BLaER1 treated with 17β-estradiol and CSF1 and Interleukin-3, amounts not matched to agents 10 nM and 100 nM (cell line): ENCODE data around the gene SRPRA.
A peak's percentile ranks its signal among the peaks of the same experiment; 100 is the strongest.

Source experiments
- H3K27ac ChIP-seq, 11 experiments: shearing (Covaris generic); formaldehyde crosslinking; 2 replicates each; pipeline ENCODE4 v1.8.1; 2022
- H3K27me3 ChIP-seq, 11 experiments: shearing (Covaris generic); formaldehyde crosslinking; 2 replicates each; pipeline ENCODE4 v1.8.1; 2022
- H3K36me3 ChIP-seq, 11 experiments: shearing (Covaris generic); formaldehyde crosslinking; 2 replicates each; pipeline ENCODE4 v1.8.1; 2022
- H3K4me1 ChIP-seq, 10 experiments: shearing (Covaris generic); formaldehyde crosslinking; 2 replicates each; pipeline ENCODE4 v1.8.1; 2022
- H3K4me2 ChIP-seq, 11 experiments: shearing (Covaris generic); formaldehyde crosslinking; 2 replicates each; pipeline ENCODE4 v1.8.1; 2022
- H3K4me3 ChIP-seq, 10 experiments: shearing (Covaris generic); formaldehyde crosslinking; 2 replicates each; pipeline ENCODE4 v1.8.1; 2022
- H3K9ac ChIP-seq, 11 experiments: shearing (Covaris generic); formaldehyde crosslinking; 2 replicates each; pipeline ENCODE4 v1.8.1; 2022
- H3K9me3 ChIP-seq, 11 experiments: shearing (Covaris generic); formaldehyde crosslinking; replicated peaks in 1 of 11; 2 replicates each; pipeline ENCODE4 v1.8.1; 2022
- H4K20me1 ChIP-seq, 11 experiments: shearing (Covaris generic); formaldehyde crosslinking; 2 replicates each; pipeline ENCODE4 v1.8.1; 2022
- Cebpa-rat ChIP-seq, 11 experiments: shearing (Covaris generic); IDR thresholded peaks; 2 replicates each; pipeline ENCODE4 v1.8.1; 2022

SRPRA gene

GRCh38 chr11:126216526-126217305 is 52.0 kb downstream of the SRPRA start:
- H4K20me1 ChIP-seq, result peaks cover 8 to 87% (median 50%) of the 10 kb centered on the region in 11 experiments; a peak in 20 of 22 replicates
- peak overlapping the region; percentile 18 to 59 (median 30); a peak in 13 of 22 replicates for H3K4me2 ChIP-seq
- no peaks in the 10 kb centered on the region for H3K9me3 ChIP-seq
- TF ChIP-seq Cebpa-rat (IDR thresholded peaks at IDR 0.05), result no peak
- no peak overlapping the region for H3K4me3 ChIP-seq
- H3K36me3 ChIP-seq, result peaks cover 0 to 9% (median 0%) of the 10 kb centered on the region in 11 experiments; a peak in 5 of 22 replicates
- no peaks in the 10 kb centered on the region for H3K27me3 ChIP-seq
- H3K4me1 ChIP-seq, result peaks cover 24 to 71% (median 32%) of the 10 kb centered on the region in 10 experiments
- H3K27ac ChIP-seq, result no peak overlapping the region
- H3K9ac ChIP-seq, result no peak overlapping the region

GRCh38 chr11:126214841-126215240 is 53.9 kb downstream of the SRPRA start:
- H3K4me2 ChIP-seq, result peak overlapping the region in 5 of 11 experiments; percentile 10 to 94 (median 84); a peak in 9 of 22 replicates
- no peak for TF ChIP-seq Cebpa-rat (IDR thresholded peaks at IDR 0.05)
- H3K4me3 ChIP-seq, result peak overlapping the region in 1 of 10 experiments; percentile 25; a peak in 1 of 20 replicates
- H3K9ac ChIP-seq, result peak overlapping the region in 1 of 11 experiments; percentile 28; a peak in 1 of 22 replicates
- peaks cover 33 to 76% (median 43%) of the 10 kb centered on the region in 10 experiments for H3K4me1 ChIP-seq
- H3K27me3 ChIP-seq, result no peaks in the 10 kb centered on the region
- peaks cover 8 to 68% (median 37%) of the 10 kb centered on the region in 11 experiments; a peak in 20 of 22 replicates for H4K20me1 ChIP-seq
- H3K9me3 ChIP-seq, result no peaks in the 10 kb centered on the region
- H3K27ac ChIP-seq, result no peak overlapping the region
- peaks cover under 1 to 8% (median 4%) of the 10 kb centered on the region in 11 experiments; a peak in 17 of 22 replicates for H3K36me3 ChIP-seq

GRCh38 chr11:126214441-126214840 is 54.3 kb downstream of the SRPRA start:
- Histone ChIP-seq H3K4me3 (peak overlapping the region in 1 of 10 experiments; percentile 25; a peak in 1 of 20 replicates), H3K9ac (peak overlapping the region in 1 of 11 experiments; percentile 28; a peak in 1 of 22 replicates), H3K27ac (no peak overlapping the region), H4K20me1 (peaks cover 8 to 64% (median 33%) of the 10 kb centered on the region in 11 experiments; a peak in 20 of 22 replicates), H3K9me3 (no peaks in the 10 kb centered on the region), H3K4me2 (peak overlapping the region in 5 of 11 experiments; percentile 10 to 94 (median 84); a peak in 9 of 22 replicates), H3K4me1 (peaks cover 33 to 74% (median 43%) of the 10 kb centered on the region in 10 experiments), H3K36me3 (peaks cover 4 to 12% (median 8%) of the 10 kb centered on the region in 11 experiments), H3K27me3 (no peaks in the 10 kb centered on the region)
- TF ChIP-seq Cebpa-rat (IDR thresholded peaks at IDR 0.05), result no peak
